ENCODE data around the gene STUB1.

- TF ChIP-seq, protein P1, sequence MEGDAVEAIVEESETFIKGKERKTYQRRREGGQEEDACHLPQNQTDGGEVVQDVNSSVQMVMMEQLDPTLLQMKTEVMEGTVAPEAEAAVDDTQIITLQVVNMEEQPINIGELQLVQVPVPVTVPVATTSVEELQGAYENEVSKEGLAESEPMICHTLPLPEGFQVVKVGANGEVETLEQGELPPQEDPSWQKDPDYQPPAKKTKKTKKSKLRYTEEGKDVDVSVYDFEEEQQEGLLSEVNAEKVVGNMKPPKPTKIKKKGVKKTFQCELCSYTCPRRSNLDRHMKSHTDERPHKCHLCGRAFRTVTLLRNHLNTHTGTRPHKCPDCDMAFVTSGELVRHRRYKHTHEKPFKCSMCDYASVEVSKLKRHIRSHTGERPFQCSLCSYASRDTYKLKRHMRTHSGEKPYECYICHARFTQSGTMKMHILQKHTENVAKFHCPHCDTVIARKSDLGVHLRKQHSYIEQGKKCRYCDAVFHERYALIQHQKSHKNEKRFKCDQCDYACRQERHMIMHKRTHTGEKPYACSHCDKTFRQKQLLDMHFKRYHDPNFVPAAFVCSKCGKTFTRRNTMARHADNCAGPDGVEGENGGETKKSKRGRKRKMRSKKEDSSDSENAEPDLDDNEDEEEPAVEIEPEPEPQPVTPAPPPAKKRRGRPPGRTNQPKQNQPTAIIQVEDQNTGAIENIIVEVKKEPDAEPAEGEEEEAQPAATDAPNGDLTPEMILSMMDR (IDR thresholded peaks at IDR 0.05) = no peak
- peak; percentile 63 for TF ChIP-seq POLR2A (IDR thresholded peaks at IDR 0.05)
These were observed 4.0 kb downstream of the STUB1 start, which contains the start of gene JMJD8 for GRCh38 chr16:684071-684794.

Measured in right lobe of liver (tissue), 4 donors.